ENCODE data around the gene TMPRSS5. TPM values are rescaled to one million over a fixed set of nuclear protein-coding genes. Genes with fewer than 3 reads are reported as not detected.

Gene TMPRSS5
- total RNA-seq, 2 donors from 2014 or later: 1.0 to 1.2 TPM

- DNase-seq: no peak
- Mint-ChIP-seq H3K36me3 (ENCODE audit: low read depth) (peaks cover under 1% of the 10 kb centered on the region), H3K27me3 (ENCODE audit: insufficient read depth) (no peaks in the 10 kb centered on the region), H3K9me3 (peaks cover 2% of the 10 kb centered on the region), H3K4me3 (no peak overlapping the region), H3K27ac (no peak overlapping the region), H3K4me1 (no peaks in the 10 kb centered on the region)
- Histone ChIP-seq H3K36me3 (ENCODE audit: control insufficient read depth, insufficient read depth, low read length) (no peaks in the 10 kb centered on the region), H3K9ac (ENCODE audit: extremely low read depth, low read length, poor library complexity, severe bottlenecking) (no peak overlapping the region), H3K4me1 (ENCODE audit: control insufficient read depth, insufficient read depth, low read length) (no peaks in the 10 kb centered on the region), H3K9me3 (ENCODE audit: control insufficient read depth, low read length) (no peaks in the 10 kb centered on the region), H3K27ac (ENCODE audit: low read depth, low read length) (no peak overlapping the region), H3K27me3 (ENCODE audit: control insufficient read depth, insufficient read depth, low read length, poor library complexity, severe bottlenecking) (no peaks in the 10 kb centered on the region), H3K4me3 (ENCODE audit: low read length) (no peak overlapping the region)
- TF ChIP-seq, protein P1, sequence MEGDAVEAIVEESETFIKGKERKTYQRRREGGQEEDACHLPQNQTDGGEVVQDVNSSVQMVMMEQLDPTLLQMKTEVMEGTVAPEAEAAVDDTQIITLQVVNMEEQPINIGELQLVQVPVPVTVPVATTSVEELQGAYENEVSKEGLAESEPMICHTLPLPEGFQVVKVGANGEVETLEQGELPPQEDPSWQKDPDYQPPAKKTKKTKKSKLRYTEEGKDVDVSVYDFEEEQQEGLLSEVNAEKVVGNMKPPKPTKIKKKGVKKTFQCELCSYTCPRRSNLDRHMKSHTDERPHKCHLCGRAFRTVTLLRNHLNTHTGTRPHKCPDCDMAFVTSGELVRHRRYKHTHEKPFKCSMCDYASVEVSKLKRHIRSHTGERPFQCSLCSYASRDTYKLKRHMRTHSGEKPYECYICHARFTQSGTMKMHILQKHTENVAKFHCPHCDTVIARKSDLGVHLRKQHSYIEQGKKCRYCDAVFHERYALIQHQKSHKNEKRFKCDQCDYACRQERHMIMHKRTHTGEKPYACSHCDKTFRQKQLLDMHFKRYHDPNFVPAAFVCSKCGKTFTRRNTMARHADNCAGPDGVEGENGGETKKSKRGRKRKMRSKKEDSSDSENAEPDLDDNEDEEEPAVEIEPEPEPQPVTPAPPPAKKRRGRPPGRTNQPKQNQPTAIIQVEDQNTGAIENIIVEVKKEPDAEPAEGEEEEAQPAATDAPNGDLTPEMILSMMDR (conservative IDR thresholded peaks at IDR 0.05): no peak
- WGBS, 2 experiments (ENCODE audit: insufficient coverage in 1 of 2, insufficient read length in 1 of 2): 88 to 100% methylated on average over 3 to 5 of the region's 5 CpGs
Observed at GRCh38 chr11:113697111-113697510, 9.0 kb downstream of the TMPRSS5 start.

- Histone ChIP-seq H3K36me3 (ENCODE audit: control insufficient read depth, insufficient read depth, low read length) (no peaks in the 10 kb centered on the region), H3K9me3 (ENCODE audit: control insufficient read depth, low read length) (no peaks in the 10 kb centered on the region), H3K9ac (ENCODE audit: extremely low read depth, low read length, poor library complexity, severe bottlenecking) (no peak overlapping the region), H3K27ac (ENCODE audit: low read depth, low read length) (no peak overlapping the region), H3K4me1 (ENCODE audit: control insufficient read depth, insufficient read depth, low read length) (no peaks in the 10 kb centered on the region), H3K4me3 (ENCODE audit: low read length) (no peak overlapping the region), H3K27me3 (ENCODE audit: control insufficient read depth, insufficient read depth, low read length, poor library complexity, severe bottlenecking) (no peaks in the 10 kb centered on the region)
- Mint-ChIP-seq H3K4me1 (peaks cover 8% of the 10 kb centered on the region), H3K27me3 (ENCODE audit: insufficient read depth) (no peaks in the 10 kb centered on the region), H3K9me3 (no peaks in the 10 kb centered on the region), H3K27ac (no peak overlapping the region), H3K36me3 (ENCODE audit: low read depth) (no peaks in the 10 kb centered on the region), H3K4me3 (no peak overlapping the region)
- 92 to 96% methylated on average over 2 to 4 of the region's 4 CpGs for WGBS, 2 experiments (ENCODE audit: insufficient coverage in 1 of 2, insufficient read length in 1 of 2)
- no peak for DNase-seq
- TF ChIP-seq, protein P1 (conservative IDR thresholded peaks at IDR 0.05): no peak
Observed at GRCh38 chr11:113695207-113695606, 10.9 kb downstream of the TMPRSS5 start.

DNA sequence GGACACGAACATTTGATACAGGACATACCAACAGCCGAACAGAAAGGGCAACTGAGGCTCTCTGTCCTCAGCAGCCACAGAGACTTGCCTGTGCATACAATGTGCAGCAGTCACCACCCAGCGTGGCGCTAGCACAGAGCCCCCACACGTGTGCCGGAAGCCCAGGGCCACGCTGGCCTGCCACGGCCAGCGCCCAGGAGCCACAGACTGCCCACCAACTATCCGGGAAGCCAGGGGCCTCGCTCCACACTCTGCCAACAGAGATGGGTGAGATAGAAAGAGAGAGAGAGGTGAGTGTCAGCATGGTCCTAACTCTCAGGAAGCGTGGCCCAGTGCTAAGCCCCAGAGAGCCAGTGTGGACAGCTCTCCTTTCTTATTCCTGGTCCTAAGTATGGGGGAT, 11.7 kb downstream of the TMPRSS5 start:
- Histone ChIP-seq H3K9ac (ENCODE audit: extremely low read depth, low read length, poor library complexity, severe bottlenecking) (no peak overlapping the region), H3K4me1 (ENCODE audit: control insufficient read depth, insufficient read depth, low read length) (no peaks in the 10 kb centered on the region), H3K27me3 (ENCODE audit: control insufficient read depth, insufficient read depth, low read length, poor library complexity, severe bottlenecking) (no peaks in the 10 kb centered on the region), H3K36me3 (ENCODE audit: control insufficient read depth, insufficient read depth, low read length) (no peaks in the 10 kb centered on the region), H3K9me3 (ENCODE audit: control insufficient read depth, low read length) (no peaks in the 10 kb centered on the region), H3K4me3 (ENCODE audit: low read length) (no peak overlapping the region), H3K27ac (ENCODE audit: low read depth, low read length) (no peak overlapping the region)
- Mint-ChIP-seq H3K4me3 (no peak overlapping the region), H3K27me3 (ENCODE audit: insufficient read depth) (no peaks in the 10 kb centered on the region), H3K4me1 (peaks cover 10% of the 10 kb centered on the region), H3K27ac (no peak overlapping the region), H3K36me3 (ENCODE audit: low read depth) (no peaks in the 10 kb centered on the region), H3K9me3 (no peaks in the 10 kb centered on the region)
- DNase-seq: no peak
- TF ChIP-seq, protein P1 (conservative IDR thresholded peaks at IDR 0.05): no peak
- WGBS, 2 experiments (ENCODE audit: insufficient coverage in 1 of 2, insufficient read length in 1 of 2): 91 to 100% methylated on average over 5 to 12 of the region's 12 CpGs

All from endodermal cell (in vitro differentiated cells).